Nephron (organoid): ENCODE results near the gene PISD.

Experiments
- H3K27ac Mint-ChIP-seq, 3 experiments: 2 replicates each; pipeline ENCODE4 v1.8.0; 2020; ENCODE audit warnings: mixed read lengths in 3 of 3, mild to moderate bottlenecking in 2 of 3, moderate library complexity in 1 of 3
- H3K27me3 Mint-ChIP-seq: 2 replicates; pipeline ENCODE4 v1.8.0; 2021; ENCODE audit warnings: low read depth, mild to moderate bottlenecking, moderate library complexity, mixed read lengths
- H3K36me3 Mint-ChIP-seq: 2 replicates; pipeline ENCODE4 v1.8.0; 2020; ENCODE audit warnings: low read depth, mixed read lengths
- H3K4me1 Mint-ChIP-seq: 2 replicates; pipeline ENCODE4 v1.8.0; 2020; ENCODE audit warnings: mixed read lengths
- H3K4me3 Mint-ChIP-seq, 3 experiments: 2 replicates each; pipeline ENCODE4 v1.8.0; 2020; ENCODE audit warnings: mild to moderate bottlenecking in 3 of 3, mixed read lengths in 3 of 3, moderate library complexity in 2 of 3
- H3K9me3 Mint-ChIP-seq: 2 replicates; pipeline ENCODE4 v1.8.0; 2020; ENCODE audit warnings: mixed read lengths
- CTCF ChIP-seq, 3 experiments: fragments of 200-600 bp; sonication (generic); IDR thresholded peaks; one replicate each; pipeline ENCODE4 v1.5.0; 2021; ENCODE audit warnings: antibody characterized with exemption in 3 of 3; ENCODE audit not compliant: unreplicated experiment in 3 of 3

Gene PISD

GRCh38 chr22:31615491-31615860 is 46.5 kb downstream of the PISD start:
- H3K4me1 Mint-ChIP-seq, result peaks cover 24% of the 10 kb centered on the region
- TF ChIP-seq CTCF (IDR thresholded peaks at IDR 0.05; ENCODE audit: unreplicated experiment in 3 of 3), result no peak
- no peaks in the 10 kb centered on the region for H3K9me3 Mint-ChIP-seq
- H3K27me3 Mint-ChIP-seq, result no peaks in the 10 kb centered on the region
- H3K27ac Mint-ChIP-seq, result peak overlapping the region in 2 of 3 experiments; percentile 65 to 73
- no peak overlapping the region for H3K4me3 Mint-ChIP-seq
- H3K36me3 Mint-ChIP-seq, result peaks cover 14% of the 10 kb centered on the region

GRCh38 chr22:31614781-31615490 is 47.1 kb downstream of the PISD start:
- no peak for TF ChIP-seq CTCF (IDR thresholded peaks at IDR 0.05; ENCODE audit: unreplicated experiment in 3 of 3)

GRCh38 chr22:31613904-31614296 is 48.1 kb downstream of the PISD start:
- Mint-ChIP-seq H3K9me3 (no peaks in the 10 kb centered on the region), H3K4me1 (peaks cover 24% of the 10 kb centered on the region), H3K36me3 (peaks cover 6% of the 10 kb centered on the region), H3K27ac (peak overlapping the region in 2 of 3 experiments; percentile 6 to 18), H3K27me3 (no peaks in the 10 kb centered on the region), H3K4me3 (no peak overlapping the region)
- TF ChIP-seq CTCF (IDR thresholded peaks at IDR 0.05; ENCODE audit: unreplicated experiment in 3 of 3), result no peak

More at GRCh38 chr22:31614781-31615490, 47.1 kb downstream of the PISD start:
- Mint-ChIP-seq H3K27ac (peak overlapping the region in 2 of 3 experiments; percentile 65 to 73), H3K4me3 (no peak overlapping the region), H3K27me3 (no peaks in the 10 kb centered on the region), H3K4me1 (peaks cover 24% of the 10 kb centered on the region), H3K9me3 (no peaks in the 10 kb centered on the region), H3K36me3 (peaks cover 14% of the 10 kb centered on the region)

- Mint-ChIP-seq H3K27ac (no peak overlapping the region), H3K4me1 (peaks cover 24% of the 10 kb centered on the region), H3K27me3 (no peaks in the 10 kb centered on the region), H3K36me3 (peaks cover 4% of the 10 kb centered on the region), H3K9me3 (no peaks in the 10 kb centered on the region), H3K4me3 (no peak overlapping the region)
- TF ChIP-seq CTCF (IDR thresholded peaks at IDR 0.05; ENCODE audit: unreplicated experiment in 3 of 3), result no peak
Measured at GRCh38 chr22:31613286-31613903, 48.6 kb downstream of the PISD start.

DNA sequence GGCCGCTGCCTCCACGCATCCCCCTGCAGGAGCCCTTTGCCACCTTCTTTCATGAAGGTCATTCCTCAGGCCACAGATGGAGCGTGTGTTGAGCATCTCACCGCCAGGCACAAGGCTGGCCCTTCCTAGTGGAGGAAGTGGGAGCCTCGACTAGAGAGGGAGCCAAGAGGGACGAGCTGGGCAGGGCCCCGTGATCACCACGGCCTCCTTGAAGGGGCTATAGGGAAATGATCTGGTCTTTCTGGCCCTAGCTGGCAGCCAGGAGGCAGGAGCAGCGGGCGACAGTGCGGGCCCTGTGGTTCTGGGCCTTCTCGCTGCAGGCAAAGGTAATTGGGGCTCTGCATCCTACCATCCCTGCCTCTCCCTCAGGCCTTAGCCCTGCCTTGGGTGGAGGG is 49.1 kb downstream of the PISD start:
- peaks cover 4% of the 10 kb centered on the region for H3K36me3 Mint-ChIP-seq
- no peak overlapping the region for H3K4me3 Mint-ChIP-seq
- H3K27me3 Mint-ChIP-seq, result no peaks in the 10 kb centered on the region
- peaks cover 24% of the 10 kb centered on the region for H3K4me1 Mint-ChIP-seq
- TF ChIP-seq CTCF (IDR thresholded peaks at IDR 0.05; ENCODE audit: unreplicated experiment in 3 of 3), result no peak
- H3K27ac Mint-ChIP-seq, result no peak overlapping the region
- H3K9me3 Mint-ChIP-seq, result no peaks in the 10 kb centered on the region
